ENCODE data around the gene RHBDL1.

Gene RHBDL1

DNA sequence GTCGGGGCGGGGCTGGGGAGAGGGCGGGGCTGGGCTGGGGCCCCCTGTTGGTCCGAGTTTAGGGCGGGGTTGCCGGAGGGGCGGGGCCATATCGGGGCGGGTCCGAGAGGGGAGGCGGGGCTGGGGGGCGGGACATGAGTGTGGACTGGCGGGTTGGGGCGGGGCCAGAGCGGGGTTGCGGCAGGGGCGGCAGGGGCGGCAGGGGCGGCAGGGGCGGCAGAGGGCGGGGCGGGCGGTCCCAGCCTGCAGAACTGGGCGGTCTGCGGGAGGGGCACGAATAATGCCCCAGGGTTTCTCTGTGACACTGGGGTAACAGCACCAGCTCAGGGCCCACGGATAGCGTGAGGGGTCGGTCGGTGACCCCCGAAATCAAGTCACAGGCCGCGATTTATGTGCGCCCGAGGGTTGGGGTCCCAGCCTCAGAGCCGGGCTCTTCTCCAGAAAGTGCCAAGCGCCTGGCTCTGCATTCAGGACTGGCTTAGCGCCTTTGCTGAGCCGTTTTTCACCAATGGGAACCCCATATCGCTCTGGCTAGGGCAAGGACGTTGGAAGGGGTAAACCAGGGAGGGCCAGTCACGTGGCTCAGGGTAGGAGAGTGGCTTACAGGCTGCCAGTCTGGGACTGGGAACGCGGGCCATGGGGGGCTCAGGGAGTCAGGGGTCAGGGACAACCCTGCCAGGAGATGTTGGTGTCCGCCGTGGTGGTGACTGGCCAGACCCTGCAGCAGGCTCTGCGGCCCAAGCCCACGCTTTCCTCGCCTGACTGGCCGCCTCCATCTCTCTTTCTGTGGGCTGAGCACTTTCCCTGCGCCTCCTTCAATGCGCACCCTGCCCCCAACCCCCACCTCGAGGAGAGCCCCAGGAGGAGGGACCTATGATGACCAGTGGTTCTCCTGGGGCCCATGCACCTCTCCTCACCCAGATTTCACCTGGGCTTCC lies 38.1 kb upstream of the RHBDL1 start:
- peak; percentile 93 for DNase-seq

DNA sequence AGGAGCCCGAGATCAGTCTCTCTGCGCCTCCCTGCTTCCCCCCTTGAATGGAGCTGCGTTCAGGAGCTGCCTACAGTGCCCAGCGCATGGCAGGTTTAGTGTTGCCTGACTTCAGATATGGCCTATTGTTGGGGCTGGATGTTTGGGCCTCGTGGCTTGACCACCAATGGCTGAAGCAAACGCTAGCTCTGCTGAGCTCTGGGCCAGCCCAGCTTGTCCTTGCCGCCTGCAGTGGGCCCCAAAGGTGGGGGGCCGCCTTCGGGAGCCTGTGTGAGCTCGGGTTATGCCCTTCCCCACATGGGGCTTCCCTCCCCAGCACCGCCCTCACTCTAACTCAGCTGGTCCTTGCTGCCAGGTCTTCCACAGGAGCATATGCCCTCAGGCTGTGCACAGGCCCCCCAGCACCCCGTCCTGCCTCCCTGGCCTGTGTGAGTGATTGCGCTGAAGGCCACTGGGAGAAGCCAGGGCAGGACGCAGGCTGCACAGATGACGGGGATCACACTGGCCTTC lies 37.4 kb upstream of the RHBDL1 start:
- DNase-seq, result no peak

DNA sequence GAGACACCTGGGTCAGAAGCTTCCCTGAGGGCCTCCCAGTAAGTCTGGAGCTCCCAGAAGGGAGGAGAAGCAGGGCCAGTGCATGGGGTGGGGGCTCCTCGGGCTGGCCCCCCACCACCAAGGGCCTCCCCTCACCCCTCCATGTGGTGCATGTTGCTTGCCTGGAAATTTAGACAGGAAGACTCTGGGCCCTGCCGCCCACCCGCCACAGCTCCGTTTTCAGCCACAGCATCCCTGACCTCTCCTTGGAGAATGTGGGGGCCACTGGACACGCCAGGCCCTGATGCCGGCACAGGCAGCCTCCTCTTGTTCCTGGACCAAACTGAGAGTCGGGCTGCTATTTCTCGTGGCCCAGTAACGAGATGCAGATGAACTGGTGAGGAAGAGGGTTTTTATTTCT lies 36.6 kb upstream of the RHBDL1 start:
- DNase-seq, result no peak

DNA sequence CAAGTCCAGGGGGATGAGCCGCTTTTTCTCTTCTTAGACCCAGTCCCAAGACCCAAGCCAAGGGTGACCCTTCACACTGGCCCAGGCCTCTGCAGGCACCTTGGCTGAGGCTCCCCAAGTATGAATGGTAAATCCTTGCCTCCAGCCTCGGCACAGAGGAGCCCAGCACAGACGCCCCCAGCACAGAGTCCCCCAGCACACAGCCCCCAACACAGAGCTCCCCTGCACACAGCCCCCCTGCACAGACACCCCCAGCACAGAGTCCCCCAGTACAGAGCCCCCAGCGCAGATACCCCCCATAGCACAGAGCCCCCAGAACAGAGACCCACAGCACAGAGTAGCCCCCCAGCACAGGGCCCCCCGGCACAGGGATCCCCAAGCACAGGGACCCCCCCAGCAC lies 34.9 kb upstream of the RHBDL1 start:
- no peak for DNase-seq

DNA sequence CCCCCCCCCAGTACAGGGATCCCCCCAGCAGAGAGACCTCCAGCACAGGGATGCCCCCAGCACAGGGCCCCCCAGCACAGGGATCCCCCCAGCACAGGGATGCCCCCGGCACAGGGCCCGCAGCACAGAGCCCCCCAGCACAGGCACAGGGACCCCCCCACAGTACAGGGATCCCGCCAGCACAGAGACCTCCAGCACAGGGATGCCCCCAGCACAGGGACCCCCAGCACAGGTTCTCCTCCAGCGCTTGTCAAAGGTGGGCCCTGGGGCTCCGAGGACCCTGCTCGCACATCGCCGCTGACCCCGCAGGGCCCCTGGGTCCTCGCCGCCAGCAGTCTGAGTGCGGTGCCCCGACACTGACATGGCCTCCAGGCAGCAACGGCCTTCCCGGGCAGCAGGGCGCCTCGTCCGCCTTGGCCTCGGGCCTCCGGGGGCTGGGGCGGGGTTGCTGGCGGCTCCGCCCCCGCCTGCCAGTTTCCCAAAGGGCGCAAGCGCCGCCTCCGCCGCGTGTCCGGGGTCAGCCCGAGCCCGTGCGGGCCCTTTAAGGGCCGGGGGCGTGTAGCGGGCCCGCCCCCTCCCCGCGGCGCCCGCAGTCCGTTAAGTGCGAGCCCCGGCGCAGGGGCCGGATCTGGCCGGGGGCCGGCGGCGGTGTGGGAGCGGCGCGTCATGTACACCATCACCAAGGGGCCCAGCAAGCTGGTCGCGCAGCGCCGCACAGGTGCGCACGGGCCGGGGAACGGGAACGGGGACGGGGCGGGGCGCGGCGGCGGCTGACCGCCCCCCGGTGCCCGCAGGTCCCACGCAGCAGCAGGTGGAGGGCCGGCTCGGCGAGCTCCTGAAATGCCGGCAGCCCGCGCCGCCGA lies 33.9 kb upstream of the RHBDL1 start, which contains the start of gene MCRIP2:
MCRIP2 (plus strand) TSS at position 503 of the 863 bp plus-strand sequence; CDS start at position 667, 164 bp downstream.
- DNase-seq, result peak; percentile 97

DNA sequence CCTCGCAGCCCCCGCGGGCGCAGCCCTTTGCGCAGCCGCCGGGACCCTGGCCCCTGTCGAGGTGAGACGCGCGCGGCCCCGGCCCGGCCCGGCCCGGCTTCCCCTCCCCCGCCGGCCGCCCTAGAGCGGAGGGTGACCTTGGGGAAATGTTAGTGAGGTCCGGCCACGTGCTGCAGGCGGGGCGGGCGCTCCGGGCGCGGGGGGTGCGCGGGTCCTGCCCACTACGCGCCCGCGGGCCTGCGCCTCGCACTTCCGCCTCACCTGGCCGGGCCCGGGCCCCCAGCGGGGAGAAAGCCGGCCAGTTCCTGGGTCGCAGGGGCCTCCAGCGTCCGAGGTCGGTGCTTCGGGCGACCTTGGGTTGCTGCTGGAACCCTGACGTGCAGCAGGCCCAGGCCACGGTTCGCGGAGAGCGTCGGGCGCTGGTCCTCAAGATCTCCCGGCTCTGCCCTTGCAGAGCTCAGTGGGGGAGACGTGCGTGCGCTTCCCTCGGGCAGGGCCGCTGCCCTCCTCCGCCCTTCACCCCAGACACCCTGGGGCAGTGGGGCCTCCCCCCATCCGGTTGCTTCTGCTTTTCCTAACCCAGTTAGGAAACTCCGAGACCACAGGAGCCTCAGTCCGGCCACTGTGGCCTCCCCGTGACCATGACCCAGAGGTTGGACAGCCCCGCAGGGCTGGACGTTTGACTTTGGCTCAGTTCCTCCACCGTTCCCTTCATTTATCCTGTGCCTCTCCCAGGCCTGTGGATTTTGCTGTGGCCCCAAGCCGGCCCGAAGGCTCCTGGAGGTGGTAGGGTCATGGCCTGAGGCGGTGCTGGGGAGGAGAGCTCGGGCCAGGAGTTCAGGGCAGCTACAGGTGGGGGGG lies 33.1 kb upstream of the RHBDL1 start:
- DNase-seq, result peak; percentile 89

DNA sequence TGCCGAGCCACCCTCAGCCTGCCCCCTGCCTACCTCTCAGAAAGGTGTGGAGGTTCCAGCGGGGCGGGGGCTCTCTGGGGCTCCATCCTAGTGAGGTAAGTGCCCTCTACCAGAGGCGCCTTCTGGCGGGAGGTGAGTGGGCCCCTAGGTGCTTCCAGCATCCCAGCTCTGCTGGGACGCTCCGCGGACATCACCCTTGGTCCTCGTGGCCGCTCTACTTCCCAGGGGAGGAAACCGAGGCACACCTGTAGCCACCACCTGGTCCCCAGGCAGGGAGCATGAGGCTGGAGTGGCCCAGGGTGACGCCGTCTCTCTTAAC lies 32.5 kb upstream of the RHBDL1 start:
- peak; percentile 43 for DNase-seq

DNA sequence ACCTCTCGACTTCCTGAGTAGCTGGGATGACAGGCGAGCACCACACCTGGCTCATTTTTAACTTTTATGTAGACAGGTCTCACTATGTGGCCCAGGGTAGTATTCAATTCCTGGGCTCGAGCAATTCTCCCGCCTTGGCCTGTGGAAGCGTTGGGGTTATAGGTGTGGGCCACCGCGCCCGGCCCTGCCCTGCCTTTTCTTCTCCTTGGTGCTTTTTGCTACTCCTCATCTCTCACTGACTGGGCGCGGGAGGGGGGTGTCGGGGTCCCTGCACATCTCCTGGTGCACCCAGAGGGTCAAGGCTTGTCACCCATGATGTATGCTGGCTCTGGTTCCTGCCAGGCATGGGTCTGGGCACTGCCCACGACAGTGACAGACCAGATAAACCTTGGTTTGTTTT lies 30.9 kb upstream of the RHBDL1 start:
- no peak for DNase-seq

DNA sequence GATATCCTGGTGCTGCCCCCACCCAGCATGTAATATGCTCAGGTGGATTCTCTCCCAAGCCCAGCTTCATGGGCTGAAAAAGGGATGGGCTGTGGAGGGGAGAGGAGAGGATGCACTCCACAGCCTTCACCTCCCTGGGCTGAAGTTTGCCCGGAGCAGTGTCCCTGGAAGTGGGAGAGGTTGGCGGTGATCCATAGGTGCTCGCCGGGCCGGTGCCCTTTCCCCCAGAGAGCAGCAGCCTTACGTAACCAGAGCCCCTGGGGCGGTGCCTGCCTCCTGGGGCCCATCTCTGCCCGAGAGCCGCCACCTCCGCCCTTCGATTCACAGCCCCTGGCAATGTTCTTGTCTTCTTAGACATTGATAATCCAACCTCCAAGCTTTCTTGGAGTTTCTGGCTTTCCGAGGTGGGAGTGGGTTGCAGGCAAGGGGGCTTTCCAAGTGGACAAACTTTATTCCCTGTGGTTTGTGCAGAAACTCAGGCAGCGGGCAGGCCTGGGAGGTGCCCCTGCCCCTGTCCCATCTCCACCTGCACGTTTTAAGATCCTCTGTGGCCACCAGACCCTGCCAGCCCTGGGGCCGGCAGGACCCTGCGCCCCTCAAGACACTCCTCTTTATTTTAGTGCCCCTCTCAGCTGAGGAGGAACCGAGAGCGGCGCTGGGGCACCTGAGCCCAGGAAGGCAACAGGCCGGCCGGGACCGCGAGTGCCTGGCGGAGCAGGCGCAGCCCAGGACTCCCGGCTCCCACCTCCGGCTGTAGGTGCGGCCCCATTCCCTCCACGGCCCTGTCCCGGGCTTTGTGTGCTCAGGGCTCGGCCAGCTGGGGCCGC lies 29.4 kb upstream of the RHBDL1 start:
- no peak for DNase-seq

DNA sequence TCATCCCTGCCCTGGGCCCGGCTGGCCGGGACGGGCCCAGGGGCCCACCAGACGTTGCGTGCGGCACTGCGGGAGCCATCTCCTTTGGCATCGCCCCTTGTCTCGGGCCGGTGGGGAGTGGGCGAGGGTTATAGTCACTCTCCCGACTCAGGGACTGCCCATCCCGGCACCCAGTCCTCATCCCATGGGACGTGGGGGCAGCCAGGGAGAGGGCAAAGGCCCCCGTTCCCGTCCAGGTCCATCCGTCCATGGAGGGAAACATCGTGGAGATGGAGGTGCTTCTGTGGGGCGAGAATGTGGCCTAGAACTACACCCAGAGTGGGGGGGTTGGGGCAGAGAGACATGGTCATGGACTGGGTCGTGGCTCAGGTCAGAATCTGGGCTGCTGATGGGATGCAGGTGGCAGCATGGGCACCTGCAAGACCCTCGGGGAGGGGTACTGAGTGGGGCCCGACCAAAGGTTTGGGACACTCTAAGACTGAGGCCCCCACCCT lies 28.7 kb upstream of the RHBDL1 start:
- no peak for DNase-seq

DNA sequence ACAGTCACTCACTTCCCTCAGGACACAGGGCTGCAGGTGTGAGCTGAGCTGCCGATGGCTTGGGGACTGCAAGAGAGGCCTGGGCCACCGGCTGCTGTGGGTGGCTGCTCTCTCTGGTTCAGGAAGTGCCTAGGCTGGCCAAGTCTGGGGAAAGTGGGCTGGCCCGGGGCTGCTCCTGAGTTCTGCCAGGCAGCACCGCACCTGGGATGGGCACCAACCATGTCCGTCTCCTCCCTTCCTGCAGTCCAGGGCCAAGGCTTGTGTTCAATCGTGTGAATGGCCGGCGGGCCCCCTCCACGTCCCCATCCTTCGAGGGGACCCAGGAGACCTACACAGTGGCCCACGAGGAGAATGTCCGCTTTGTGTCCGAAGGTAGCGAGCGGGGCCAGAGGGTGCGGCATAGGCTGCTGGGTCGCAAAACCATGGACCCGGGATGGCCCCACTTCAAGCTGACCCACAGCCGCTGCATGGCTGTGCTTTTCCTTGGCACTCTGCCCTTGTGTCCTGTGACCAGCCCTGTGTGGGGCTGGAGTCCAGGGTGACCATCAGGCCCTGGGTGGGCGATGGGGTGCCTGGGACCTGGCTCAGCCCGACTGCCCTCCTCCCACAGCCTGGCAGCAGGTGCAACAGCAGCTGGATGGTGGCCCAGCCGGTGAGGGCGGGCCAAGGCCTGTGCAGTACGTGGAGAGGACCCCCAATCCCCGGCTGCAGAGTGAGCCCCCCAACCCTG lies 28.1 kb upstream of the RHBDL1 start:
- peak; percentile 53 for DNase-seq

DNA sequence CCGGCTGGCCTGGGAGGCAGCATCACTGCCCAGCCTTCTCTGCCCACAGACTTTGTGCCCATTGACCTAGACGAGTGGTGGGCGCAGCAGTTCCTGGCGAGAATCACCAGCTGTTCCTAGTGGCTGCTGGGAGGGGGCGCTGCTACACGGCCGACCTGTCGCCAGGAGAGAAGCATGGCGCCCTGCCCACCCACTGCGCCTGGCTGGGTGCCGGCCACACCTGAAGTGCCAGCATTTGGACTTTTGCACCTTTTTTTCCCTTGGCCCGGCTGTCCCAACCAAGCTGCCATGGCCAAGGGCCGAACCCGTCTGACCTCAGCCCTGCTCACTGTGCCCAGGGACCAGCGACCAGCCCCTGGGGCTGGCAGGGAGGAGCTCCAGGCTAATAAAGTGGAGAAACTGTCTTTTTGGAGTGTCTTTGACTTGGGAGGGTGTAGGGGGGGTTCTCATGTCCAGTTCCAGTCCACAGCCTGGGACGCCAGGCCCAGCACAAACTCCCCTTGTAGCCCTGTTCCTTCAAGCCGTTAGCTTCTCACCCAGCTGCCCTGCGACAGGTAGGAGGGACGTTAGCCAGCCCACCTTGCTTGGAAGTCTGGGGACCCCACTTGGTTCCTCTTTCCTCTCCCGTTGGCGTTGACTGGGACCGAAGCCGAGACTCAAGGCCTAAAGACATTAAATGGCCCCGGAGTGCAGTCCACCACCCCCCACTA lies 27.2 kb upstream of the RHBDL1 start:
- peak; percentile 88 for DNase-seq

DNA sequence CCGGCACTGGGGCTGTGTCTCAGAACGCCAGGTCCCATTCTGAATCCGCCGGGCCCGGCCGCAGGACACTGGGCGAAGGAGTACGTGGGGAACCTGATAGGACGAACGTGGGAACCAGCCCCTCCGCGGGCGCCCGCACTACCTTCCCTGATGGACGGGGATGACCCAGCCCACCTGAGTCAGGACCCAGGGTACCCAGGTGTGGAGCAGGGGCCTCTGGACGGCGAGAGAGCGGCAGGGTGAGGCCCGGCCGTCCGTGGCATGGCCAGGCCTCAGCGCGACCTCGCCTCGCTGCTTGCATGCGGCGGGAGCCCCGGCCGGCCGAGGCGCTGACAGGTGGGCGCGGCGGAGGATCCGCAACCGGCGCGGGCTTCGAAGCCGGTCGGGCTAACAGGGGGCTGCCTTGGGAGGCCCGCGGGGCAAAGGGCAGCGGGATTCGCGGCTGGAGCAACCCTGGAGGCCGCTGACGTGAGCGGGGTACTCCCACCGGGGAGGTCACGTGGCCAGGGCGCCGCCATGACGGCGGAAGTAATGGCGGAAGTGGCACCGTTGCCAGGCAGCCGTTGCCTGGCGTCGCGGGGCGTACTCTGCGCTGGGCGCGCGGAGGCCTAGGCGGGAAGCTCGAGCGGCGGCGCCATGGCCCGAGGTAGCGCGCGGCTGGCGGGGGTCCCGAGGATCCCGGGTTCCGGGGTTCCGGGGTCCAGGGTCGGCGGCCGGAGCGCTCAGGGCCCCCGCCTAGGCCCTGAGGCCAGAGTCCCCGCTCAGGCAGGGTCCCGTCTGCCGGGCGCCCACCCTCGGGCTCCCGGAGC lies 26.5 kb upstream of the RHBDL1 start, which contains the start of gene WDR90:
WDR90 (plus strand) TSS at position 585 of the 809 bp plus-strand sequence; CDS start at position 637, 52 bp downstream.
- peak; percentile 99 for DNase-seq

DNA sequence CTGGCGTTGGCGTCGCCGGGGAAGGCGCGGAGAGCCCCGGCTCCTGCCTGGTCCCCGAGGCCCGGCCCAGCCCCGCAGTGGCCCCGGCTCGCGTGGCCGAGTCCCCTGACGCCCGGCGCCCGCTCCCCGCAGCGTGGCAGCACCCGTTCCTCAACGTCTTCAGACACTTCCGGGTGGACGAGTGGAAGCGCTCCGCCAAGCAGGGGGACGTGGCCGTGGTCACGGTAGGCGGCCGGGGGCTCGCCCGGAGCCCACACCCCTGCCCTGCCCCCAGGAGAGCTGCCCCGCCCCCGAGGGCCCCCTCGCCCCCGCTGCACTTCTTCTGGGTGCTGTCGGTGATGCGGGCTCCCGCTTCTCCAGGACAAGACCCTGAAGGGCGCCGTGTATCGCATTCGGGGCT lies 25.8 kb upstream of the RHBDL1 start:
- peak; percentile 61 for DNase-seq

DNA sequence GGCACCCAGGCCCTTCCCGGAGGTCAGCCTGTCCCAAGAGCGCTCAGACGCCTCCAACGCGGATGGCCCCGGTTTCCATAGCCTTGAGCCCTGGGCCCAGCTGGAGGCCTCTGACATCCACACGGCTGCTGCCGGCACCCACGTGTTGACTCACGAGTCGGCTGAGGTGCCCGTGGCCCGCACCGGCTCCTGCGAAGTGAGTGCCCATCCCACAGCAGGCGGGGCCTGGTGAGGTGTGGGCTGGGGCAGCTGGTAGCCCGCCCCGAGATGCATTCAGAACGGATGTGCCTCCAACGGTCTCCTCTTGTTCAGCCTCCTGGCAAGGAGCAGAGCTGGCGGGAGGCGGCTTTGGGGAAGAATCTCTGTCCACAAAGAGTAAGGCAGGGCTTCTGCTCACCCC lies 23.6 kb upstream of the RHBDL1 start:
- DNase-seq, result no peak

DNA sequence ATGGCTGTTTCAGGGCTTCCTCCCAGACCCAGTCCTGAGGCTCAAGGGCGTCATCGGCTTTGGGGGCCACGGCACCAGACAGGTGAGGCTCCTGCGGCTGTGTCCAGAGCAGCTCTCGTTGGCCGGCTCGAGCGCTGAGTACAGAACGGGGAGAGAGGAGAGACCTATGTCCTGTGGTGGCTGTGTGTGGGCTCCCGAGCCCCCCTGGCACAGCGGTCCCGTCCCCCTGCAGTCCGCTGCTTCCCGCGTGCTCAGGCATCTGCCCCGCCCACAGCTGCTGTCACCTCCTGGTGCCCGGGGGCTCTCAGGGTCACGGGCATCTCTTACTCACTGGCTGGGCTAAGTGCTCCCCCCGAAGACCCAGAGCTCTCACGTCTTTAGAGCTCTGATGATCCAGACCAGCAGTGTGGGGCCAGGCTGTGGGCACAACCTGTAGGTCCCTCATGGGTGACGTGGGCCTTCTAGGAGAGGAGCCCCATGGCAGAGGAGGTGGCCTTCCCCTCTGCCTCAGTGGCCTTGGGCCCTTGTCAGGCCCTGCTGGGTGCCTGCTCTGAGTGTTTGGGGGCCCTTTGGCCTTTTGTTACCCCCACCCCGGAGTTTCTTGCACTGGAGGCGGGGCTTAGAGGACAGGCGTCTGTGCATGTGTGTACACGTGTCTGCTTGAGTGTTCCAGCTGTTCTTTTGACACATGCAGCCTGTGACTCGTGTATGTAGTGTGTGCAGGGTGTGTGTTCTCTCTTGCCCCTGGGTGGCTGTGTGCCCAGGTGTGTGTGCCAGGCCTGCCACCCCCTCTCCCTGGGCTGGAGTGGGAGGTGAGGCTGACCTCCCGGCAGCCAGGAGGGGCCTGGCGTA lies 22.8 kb upstream of the RHBDL1 start:
- DNase-seq, result no peak

DNA sequence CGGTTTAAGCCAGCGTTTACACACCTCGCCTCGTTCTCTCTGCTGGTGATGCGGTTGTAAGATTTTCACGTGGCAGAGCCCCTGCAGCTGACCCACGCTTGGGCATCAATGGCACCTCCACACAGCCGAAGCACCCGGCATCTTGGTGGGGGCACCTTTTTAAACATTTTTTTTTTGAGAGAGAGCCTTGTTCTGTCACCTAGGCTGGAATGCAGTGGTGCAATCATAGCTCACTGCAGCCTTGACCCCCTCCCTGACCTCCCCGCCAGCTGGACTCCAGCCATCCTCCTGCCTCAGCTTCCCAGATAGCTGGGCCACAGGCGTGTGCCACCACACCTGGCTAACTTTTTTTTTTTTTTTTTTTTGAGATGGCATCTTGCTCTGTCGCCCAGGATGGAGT lies 21.4 kb upstream of the RHBDL1 start:
- no peak for DNase-seq

DNA sequence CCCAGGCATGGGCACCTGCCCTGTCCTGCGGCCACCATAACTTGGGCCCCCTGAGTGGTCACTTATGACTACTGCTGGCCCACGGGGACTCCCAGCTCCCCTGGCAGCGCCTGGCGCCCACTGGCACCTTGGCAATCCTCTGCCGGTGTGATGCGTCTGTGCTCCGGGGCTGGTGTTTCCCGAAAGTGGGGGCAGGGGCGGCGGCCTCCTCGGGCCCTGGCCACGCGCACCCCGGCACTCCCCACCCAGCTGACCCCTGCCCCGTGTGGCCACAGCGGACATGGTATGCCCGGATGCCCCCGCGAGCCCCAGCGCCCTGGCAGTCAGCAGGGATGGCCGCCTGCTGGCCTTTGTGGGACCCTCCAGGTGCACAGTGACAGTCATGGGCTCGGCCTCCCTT lies 18.0 kb upstream of the RHBDL1 start:
- no peak for DNase-seq
